Retinal pigment epithelial cell (primary cell): ENCODE measurements around the gene PPARG.
"Not testable (repeated sequence)": the region's sequence is repeated elsewhere in the genome, so short reads cannot be mapped to it uniquely, and the experiment has no call there.

Experiments
- DNase-seq: peaks from one replicate; pipeline ENCODE4 v3.0.0-alpha.2; 2010; ENCODE audit warnings: low read depth
- H3K4me3 ChIP-seq: 2 replicates; pipeline ENCODE4 v1.5.1; 2011; ENCODE audit warnings: mild to moderate bottlenecking, low read length, control low read depth, moderate library complexity
- CTCF ChIP-seq: conservative IDR thresholded peaks from 2 replicates; pipeline ENCODE4 v1.5.1; 2011; ENCODE audit warnings: low read depth, low read length, control low read depth, inconsistent platforms

The PPARG gene

GRCh38 chr3:12267376-12268030 lies 21.4 kb upstream of the PPARG start:
- TF ChIP-seq CTCF: no peak
- no peak overlapping the region for H3K4me3 ChIP-seq
- DNase-seq: no peak

- no peak for DNase-seq
- no peak for TF ChIP-seq CTCF
- no peak overlapping the region for H3K4me3 ChIP-seq
These were observed 20.7 kb upstream of the PPARG start for GRCh38 chr3:12268049-12268735.

- DNase-seq: no peak
- H3K4me3 ChIP-seq: no peak overlapping the region
- TF ChIP-seq CTCF: no peak
These were observed 17.9 kb upstream of the PPARG start for GRCh38 chr3:12270976-12271375.

GRCh38 chr3:12273045-12273695 lies 15.7 kb upstream of the PPARG start:
- no peak for TF ChIP-seq CTCF
- DNase-seq: no peak
- no peak overlapping the region for H3K4me3 ChIP-seq

GRCh38 chr3:12275974-12276650 lies 12.8 kb upstream of the PPARG start:
- no peak for TF ChIP-seq CTCF

GRCh38 chr3:12276827-12277226 lies 12.0 kb upstream of the PPARG start:
- DNase-seq, H3K4me3 ChIP-seq: not testable (repeated sequence)

More at GRCh38 chr3:12275974-12276650, 12.8 kb upstream of the PPARG start:
- no peak for DNase-seq
- no peak overlapping the region for H3K4me3 ChIP-seq

GRCh38 chr3:12278566-12278965 lies 10.3 kb upstream of the PPARG start:
- no peak for TF ChIP-seq CTCF
- no peak overlapping the region for H3K4me3 ChIP-seq
- DNase-seq: no peak
